Measurements from ENCODE around the gene LAMA2. TPM values are rescaled to one million over a fixed set of nuclear protein-coding genes. Genes with fewer than 3 reads are reported as not detected.

LAMA2 gene
- total and polyA plus RNA-seq, 4 donors = 23.9 to 172 (median 78.5) TPM

Small RNA genes within 50 kb of the gene (small RNA-seq; reads per million reads assigned to genes)
- not detected for gene RNU6-861P (ENCODE audit: low replicate concordance)
